Sigmoid colon (tissue), 7 donors: Measurements from ENCODE around the gene ATAD5. TPM values are rescaled to one million over a fixed set of nuclear protein-coding genes. Genes with fewer than 3 reads are reported as not detected.
A peak's percentile ranks its signal among the peaks of the same experiment; 100 is the strongest.

Source experiments
- DNase-seq: peaks from one replicate; pipeline ENCODE4 v3.0.0-alpha.2; 2019
- H3K27ac ChIP-seq, 4 donors: fragments of 200-600 bp; sonication (generic); one replicate each; pipeline ENCODE4 v1.5.1; 2016 to 2019; ENCODE audit warnings: mild to moderate bottlenecking in 1 of 4
- H3K27me3 ChIP-seq, 3 donors: fragments of 200-600 bp; sonication (generic); one replicate each; pipeline ENCODE4 v1.5.1; 2019; ENCODE audit warnings: mild to moderate bottlenecking in 1 of 3
- H3K36me3 ChIP-seq, 4 donors: fragments of 200-600 bp; sonication (generic); one replicate each; pipeline ENCODE4 v1.5.1; 2016 to 2019
- H3K4me1 ChIP-seq, 4 donors: fragments of 200-600 bp; sonication (generic); one replicate each; pipeline ENCODE4 v1.5.1; 2017 to 2019
- H3K4me3 ChIP-seq, 4 donors: fragments of 200-600 bp; sonication (generic); one replicate each; pipeline ENCODE4 v1.5.1; 2017 to 2019; ENCODE audit warnings: mild to moderate bottlenecking in 2 of 4, moderate library complexity in 1 of 4
- H3K9me3 ChIP-seq, 4 donors: fragments of 200-600 bp in 3 of 4; sonication (generic) in 3 of 4; one replicate each; pipeline versions ENCODE4 v1.5.1 to v1.6.1; 2013 to 2019
- EP300 ChIP-seq, 4 donors: sonication (generic); formaldehyde crosslinking; IDR thresholded peaks; one replicate each; pipeline ENCODE4 v1.6.1; 2017; ENCODE audit warnings: antibody characterized with exemption in 4 of 4
- POLR2A ChIP-seq, 2 donors: fragments of 450-650 bp; IDR thresholded peaks; one replicate each; pipeline ENCODE4 v1.6.1; 2016; ENCODE audit warnings: antibody characterized with exemption in 2 of 2, mild to moderate bottlenecking in 2 of 2, moderate library complexity in 2 of 2
- POLR2AphosphoS5 ChIP-seq, 4 donors: sonication (generic); formaldehyde crosslinking; IDR thresholded peaks; one replicate each; pipeline ENCODE4 v1.6.1; 2017; ENCODE audit warnings: antibody characterized with exemption in 4 of 4
- WGBS, 2 donors: extraction: QIAGEN DNeasy Blood & Tissue Kit; methylation state at CpG; one replicate each; pipeline ENCODE4 v1.1.7; 2013; 5-methylcytosine and 5-hydroxymethylcytosine counted together
- intact Hi-C: fragments of 100-400 bp; cut with DNase I; formaldehyde crosslinking; loops from one replicate; pipeline ENCODE4 v1.15.1; 2023
- polyA plus RNA-seq, 3 donors: library from polyadenylated mRNA; stranded (reverse); fragments of 200-250 nt; gene quantifications; one replicate each; pipeline ENCODE4 v1.2.3, GENCODE V29; 2013
- total RNA-seq, 4 donors: library from RNA; depleted of rRNA; stranded (reverse); fragments of >200 nt; gene quantifications; one replicate each; pipeline ENCODE4 v1.1.0, GENCODE V29; 2016
- TF ChIP-seq, protein P1 (sequence below), 4 experiments: fragments of 450-650 bp in 3 of 4; fragments of 200-600 bp in 1 of 4; IDR thresholded peaks; one replicate each; pipeline ENCODE4 v1.5.1; 2016 to 2019; ENCODE audit warnings: antibody characterized with exemption in 4 of 4, mild to moderate bottlenecking in 3 of 4, moderate library complexity in 2 of 4
- donor health status: healthy with polysubstance abuse.
- donor health status: Bipolar disorder and iron deficiency.
- donor health status: healthy.

ATAD5 gene
- total and polyA plus RNA-seq, 7 donors, result 0.46 to 1.7 (median 0.82) TPM

DNA sequence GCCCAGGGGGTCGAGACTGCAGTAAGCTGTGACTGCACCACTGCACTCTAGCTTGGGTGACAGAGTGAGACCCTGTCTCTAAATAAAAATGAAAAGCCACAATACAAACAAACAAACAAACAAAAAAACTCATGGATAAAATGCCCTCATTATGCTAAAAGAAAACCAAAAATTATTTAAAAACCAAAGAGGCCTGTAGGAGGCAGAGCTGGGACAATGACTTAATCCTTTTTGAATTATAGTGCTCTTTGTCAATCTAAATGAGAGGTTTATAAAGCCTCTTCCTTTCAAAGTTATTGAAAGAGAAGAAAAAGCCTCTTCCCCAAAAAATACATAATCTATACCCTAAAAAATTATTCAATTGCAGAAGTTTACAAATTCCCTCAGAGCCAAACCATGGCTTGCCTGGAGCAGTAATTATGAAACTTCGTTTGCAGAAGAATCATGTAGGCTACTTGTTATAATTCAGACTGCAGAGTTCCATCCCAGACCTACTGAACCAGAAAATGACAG lies 25.8 kb upstream of the ATAD5 start:
- no peak for DNase-seq
- H3K4me1 ChIP-seq, result no peaks in the 10 kb centered on the region
- H3K36me3 ChIP-seq, result peaks cover 0 to 30% (median 13%) of the 10 kb centered on the region in 4 donors
- intact Hi-C loops, result no loop called here
- TF ChIP-seq POLR2AphosphoS5 (IDR thresholded peaks at IDR 0.05), result no peak
- TF ChIP-seq, protein P1, sequence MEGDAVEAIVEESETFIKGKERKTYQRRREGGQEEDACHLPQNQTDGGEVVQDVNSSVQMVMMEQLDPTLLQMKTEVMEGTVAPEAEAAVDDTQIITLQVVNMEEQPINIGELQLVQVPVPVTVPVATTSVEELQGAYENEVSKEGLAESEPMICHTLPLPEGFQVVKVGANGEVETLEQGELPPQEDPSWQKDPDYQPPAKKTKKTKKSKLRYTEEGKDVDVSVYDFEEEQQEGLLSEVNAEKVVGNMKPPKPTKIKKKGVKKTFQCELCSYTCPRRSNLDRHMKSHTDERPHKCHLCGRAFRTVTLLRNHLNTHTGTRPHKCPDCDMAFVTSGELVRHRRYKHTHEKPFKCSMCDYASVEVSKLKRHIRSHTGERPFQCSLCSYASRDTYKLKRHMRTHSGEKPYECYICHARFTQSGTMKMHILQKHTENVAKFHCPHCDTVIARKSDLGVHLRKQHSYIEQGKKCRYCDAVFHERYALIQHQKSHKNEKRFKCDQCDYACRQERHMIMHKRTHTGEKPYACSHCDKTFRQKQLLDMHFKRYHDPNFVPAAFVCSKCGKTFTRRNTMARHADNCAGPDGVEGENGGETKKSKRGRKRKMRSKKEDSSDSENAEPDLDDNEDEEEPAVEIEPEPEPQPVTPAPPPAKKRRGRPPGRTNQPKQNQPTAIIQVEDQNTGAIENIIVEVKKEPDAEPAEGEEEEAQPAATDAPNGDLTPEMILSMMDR (IDR thresholded peaks at IDR 0.05), result no peak
- no peak overlapping the region for H3K27ac ChIP-seq
- no peak overlapping the region for H3K4me3 ChIP-seq
- no peaks in the 10 kb centered on the region for H3K9me3 ChIP-seq
- H3K27me3 ChIP-seq, result no peaks in the 10 kb centered on the region
- WGBS, 2 donors, result 79 to 86% methylated on average over 2 of the region's 2 CpGs

DNA sequence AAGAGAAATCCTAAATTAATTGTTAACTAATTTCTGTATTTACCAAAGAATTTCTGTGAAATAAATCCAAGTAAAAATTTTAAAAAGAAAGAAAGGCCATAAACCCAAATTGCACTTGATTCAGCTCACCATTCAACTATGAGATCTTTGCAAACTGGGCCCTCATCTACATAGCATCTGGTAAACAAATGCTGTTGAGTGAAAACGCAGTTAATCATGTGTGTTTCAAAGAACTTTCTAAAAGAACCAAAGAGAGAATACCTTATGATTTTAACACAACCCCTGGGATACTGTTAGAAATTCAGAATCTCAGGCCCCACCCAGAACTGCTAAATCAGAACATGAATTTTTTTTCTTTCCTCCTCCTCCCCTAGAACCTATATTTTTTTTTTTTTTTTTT lies 23.9 kb upstream of the ATAD5 start:
- intact Hi-C loops, result no loop called here
- Histone ChIP-seq H3K27ac (no peak overlapping the region), H3K36me3 (peaks cover 0 to 11% (median 4%) of the 10 kb centered on the region in 4 donors), H3K4me3 (no peak overlapping the region), H3K9me3 (no peaks in the 10 kb centered on the region), H3K4me1 (peaks cover 0 to 6% (median 0%) of the 10 kb centered on the region in 4 donors), H3K27me3 (no peaks in the 10 kb centered on the region)
- TF ChIP-seq POLR2AphosphoS5 (IDR thresholded peaks at IDR 0.05) (no peak), POLR2A (IDR thresholded peaks at IDR 0.05) (no peak), EP300 (IDR thresholded peaks at IDR 0.05) (no peak)
- TF ChIP-seq, protein P1 (IDR thresholded peaks at IDR 0.05), result no peak
- DNase-seq, result no peak
- WGBS, 2 donors, result 79 to 87% methylated on average over 1 of the region's 1 CpG

DNA sequence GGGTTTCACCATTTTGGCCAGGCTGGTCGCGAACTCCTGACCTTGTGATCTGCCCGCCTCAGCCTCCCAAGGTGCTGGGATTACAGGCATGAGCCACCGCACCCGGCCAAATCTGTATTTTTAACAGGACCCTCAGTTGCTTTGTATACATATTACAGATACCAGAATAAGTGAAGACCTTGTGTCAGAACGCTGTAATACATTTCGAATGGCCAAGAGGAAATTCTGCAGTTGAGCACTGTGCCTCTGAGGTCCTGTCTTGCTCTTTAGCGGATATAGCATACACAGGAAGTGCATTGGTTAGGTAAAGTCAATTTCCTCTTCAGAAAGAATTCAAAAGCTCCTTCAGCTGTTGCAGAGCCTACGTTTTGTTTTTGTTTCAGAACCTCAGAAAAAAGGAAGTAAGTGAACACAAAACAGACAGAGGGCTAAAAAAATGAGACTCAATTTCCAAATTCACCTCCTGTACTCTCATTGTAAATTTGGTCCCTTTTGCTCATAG lies 22.9 kb upstream of the ATAD5 start:
- DNase-seq, result peak; percentile 14
- intact Hi-C loops, result no loop called here
- H3K4me1 ChIP-seq, result peaks cover 0 to 6% (median 0%) of the 10 kb centered on the region in 4 donors
- H3K27ac ChIP-seq, result peak overlapping the region in 3 of 4 donors; percentile 1 to 19 (median 3)
- WGBS, 2 donors, result 51 to 82% methylated on average over 9 of the region's 9 CpGs
- H3K36me3 ChIP-seq, result peaks cover 0 to 2% (median 0%) of the 10 kb centered on the region in 4 donors
- TF ChIP-seq POLR2AphosphoS5 (IDR thresholded peaks at IDR 0.05) (no peak), EP300 (IDR thresholded peaks at IDR 0.05) (no peak)
- TF ChIP-seq, protein P1 (IDR thresholded peaks at IDR 0.05), result no peak
- no peak overlapping the region for H3K4me3 ChIP-seq
- H3K9me3 ChIP-seq, result no peaks in the 10 kb centered on the region
- no peaks in the 10 kb centered on the region for H3K27me3 ChIP-seq

DNA sequence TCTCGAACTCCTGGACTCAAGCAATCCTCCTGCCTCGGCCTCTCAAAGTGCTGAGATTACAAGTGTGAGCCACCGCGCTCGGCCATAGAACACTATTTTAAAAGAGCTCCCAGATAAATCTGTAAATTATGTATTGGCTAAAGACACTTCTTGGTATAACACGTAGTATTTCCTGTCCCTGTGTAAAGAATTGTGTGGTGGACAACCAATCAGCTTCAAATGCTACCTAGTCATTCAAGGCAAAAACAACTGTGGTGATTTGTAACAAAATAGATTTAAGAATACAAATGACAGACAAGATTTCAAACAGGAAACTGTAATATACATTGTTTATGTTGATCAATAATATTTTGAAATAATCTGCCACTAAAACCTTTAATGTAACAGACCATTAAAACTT lies 21.9 kb upstream of the ATAD5 start:
- intact Hi-C loops, result no loop called here
- no peak overlapping the region for H3K27ac ChIP-seq
- H3K27me3 ChIP-seq, result no peaks in the 10 kb centered on the region
- peaks cover 0 to 6% (median 0%) of the 10 kb centered on the region in 4 donors for H3K4me1 ChIP-seq
- no peak for TF ChIP-seq EP300 (IDR thresholded peaks at IDR 0.05)
- no peak for TF ChIP-seq POLR2AphosphoS5 (IDR thresholded peaks at IDR 0.05)
- TF ChIP-seq, protein P1 (IDR thresholded peaks at IDR 0.05), result no peak
- TF ChIP-seq POLR2A (IDR thresholded peaks at IDR 0.05), result no peak
- no peak for DNase-seq
- H3K36me3 ChIP-seq, result no peaks in the 10 kb centered on the region
- no peak overlapping the region for H3K4me3 ChIP-seq
- H3K9me3 ChIP-seq, result no peaks in the 10 kb centered on the region
- WGBS, 2 donors, result 87 to 94% methylated on average over 6 of the region's 6 CpGs
